ENCODE results near the gene SLC12A2.

Gene SLC12A2

DNA sequence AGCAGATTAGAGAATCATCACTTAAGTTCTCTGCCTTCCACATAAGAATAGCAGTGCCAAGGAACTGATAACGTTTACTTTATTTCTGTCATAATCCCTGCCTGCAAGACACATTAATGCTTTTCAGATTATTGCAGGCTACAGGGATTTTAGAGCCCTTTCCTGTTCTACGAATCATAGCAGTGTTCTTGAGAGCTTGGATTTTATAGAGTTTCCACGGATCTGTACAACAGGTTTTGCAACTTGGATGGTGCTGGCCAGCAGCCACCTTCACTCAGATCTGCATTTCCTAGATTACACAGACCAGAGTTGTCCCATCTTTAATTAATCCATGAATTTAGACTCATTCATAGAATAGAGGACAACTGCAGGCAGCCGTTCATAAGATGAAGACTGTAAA, 38.1 kb downstream of the SLC12A2 start:
- TF ChIP-seq, protein P1, sequence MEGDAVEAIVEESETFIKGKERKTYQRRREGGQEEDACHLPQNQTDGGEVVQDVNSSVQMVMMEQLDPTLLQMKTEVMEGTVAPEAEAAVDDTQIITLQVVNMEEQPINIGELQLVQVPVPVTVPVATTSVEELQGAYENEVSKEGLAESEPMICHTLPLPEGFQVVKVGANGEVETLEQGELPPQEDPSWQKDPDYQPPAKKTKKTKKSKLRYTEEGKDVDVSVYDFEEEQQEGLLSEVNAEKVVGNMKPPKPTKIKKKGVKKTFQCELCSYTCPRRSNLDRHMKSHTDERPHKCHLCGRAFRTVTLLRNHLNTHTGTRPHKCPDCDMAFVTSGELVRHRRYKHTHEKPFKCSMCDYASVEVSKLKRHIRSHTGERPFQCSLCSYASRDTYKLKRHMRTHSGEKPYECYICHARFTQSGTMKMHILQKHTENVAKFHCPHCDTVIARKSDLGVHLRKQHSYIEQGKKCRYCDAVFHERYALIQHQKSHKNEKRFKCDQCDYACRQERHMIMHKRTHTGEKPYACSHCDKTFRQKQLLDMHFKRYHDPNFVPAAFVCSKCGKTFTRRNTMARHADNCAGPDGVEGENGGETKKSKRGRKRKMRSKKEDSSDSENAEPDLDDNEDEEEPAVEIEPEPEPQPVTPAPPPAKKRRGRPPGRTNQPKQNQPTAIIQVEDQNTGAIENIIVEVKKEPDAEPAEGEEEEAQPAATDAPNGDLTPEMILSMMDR (IDR thresholded peaks at IDR 0.05; ENCODE audit: low read length) = no peak
- TF ChIP-seq EZH2 (IDR thresholded peaks at IDR 0.05; ENCODE audit: borderline replicate concordance, low read length) = no peak
- H3K27me3 ChIP-seq (ENCODE audit: insufficient read depth, low read length) = no peaks in the 10 kb centered on the region
- H3K9me2 ChIP-seq (ENCODE audit: low read depth, low read length) = no peaks in the 10 kb centered on the region
- no peak overlapping the region for H3K4me2 ChIP-seq (ENCODE audit: low read length)
- H3F3A ChIP-seq (ENCODE audit: insufficient read depth, low read length) = no peaks in the 10 kb centered on the region
- H3K4me3 ChIP-seq (ENCODE audit: low read depth, low read length, poor library complexity, severe bottlenecking) = no peak overlapping the region
- H3K9me3 ChIP-seq (ENCODE audit: low read length) = no peaks in the 10 kb centered on the region; the same call in 1 of the 2 replicates
- no peak overlapping the region for H2AFZ ChIP-seq (ENCODE audit: low read length)
- H3K4me1 ChIP-seq (ENCODE audit: insufficient read depth, low read length, severe bottlenecking) = no peaks in the 10 kb centered on the region
- H3K9ac ChIP-seq (ENCODE audit: low read length) = no peak overlapping the region
- no peaks in the 10 kb centered on the region for H4K20me1 ChIP-seq (ENCODE audit: insufficient read depth, low read length)
- H3K27ac ChIP-seq (ENCODE audit: low read depth, low read length, poor library complexity, severe bottlenecking) = no peak overlapping the region
- H3K79me2 ChIP-seq (ENCODE audit: insufficient read depth, low read length) = no peaks in the 10 kb centered on the region
- peaks cover 26% of the 10 kb centered on the region for H3K36me3 ChIP-seq (ENCODE audit: insufficient read depth, low read length)

DNA sequence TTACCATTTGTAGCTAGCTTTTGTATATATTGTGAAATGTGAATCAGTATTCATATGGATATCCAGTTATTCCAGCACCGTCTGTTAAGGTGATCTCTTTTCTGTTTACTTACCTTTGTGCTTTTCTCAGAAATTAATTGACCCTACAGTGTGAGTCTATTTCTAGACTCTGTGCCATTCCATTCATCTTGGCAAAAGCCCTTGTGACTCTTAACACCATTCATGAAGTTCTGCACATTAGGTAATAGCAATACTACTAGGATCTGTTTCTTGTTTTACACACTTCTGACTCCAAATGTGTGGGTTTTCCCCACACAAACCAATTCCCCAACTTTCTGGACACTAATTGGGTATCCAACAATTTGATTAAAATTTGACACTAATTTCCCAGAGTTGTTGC, 40.4 kb downstream of the SLC12A2 start:
- no peak overlapping the region for H3K27ac ChIP-seq (ENCODE audit: low read depth, low read length, poor library complexity, severe bottlenecking)
- H2AFZ ChIP-seq (ENCODE audit: low read length) = no peak overlapping the region
- no peaks in the 10 kb centered on the region for H4K20me1 ChIP-seq (ENCODE audit: insufficient read depth, low read length)
- H3K9me3 ChIP-seq (ENCODE audit: low read length) = no peaks in the 10 kb centered on the region; the same call in 1 of the 2 replicates
- no peak overlapping the region for H3K9ac ChIP-seq (ENCODE audit: low read length)
- H3K4me1 ChIP-seq (ENCODE audit: insufficient read depth, low read length, severe bottlenecking) = no peaks in the 10 kb centered on the region
- no peaks in the 10 kb centered on the region for H3K27me3 ChIP-seq (ENCODE audit: insufficient read depth, low read length)
- no peak for TF ChIP-seq EZH2 (IDR thresholded peaks at IDR 0.05; ENCODE audit: borderline replicate concordance, low read length)
- TF ChIP-seq, protein P1 (IDR thresholded peaks at IDR 0.05; ENCODE audit: low read length) = no peak
- no peaks in the 10 kb centered on the region for H3K9me2 ChIP-seq (ENCODE audit: low read depth, low read length)
- H3F3A ChIP-seq (ENCODE audit: insufficient read depth, low read length) = no peaks in the 10 kb centered on the region
- H3K79me2 ChIP-seq (ENCODE audit: insufficient read depth, low read length) = no peaks in the 10 kb centered on the region
- no peak overlapping the region for H3K4me2 ChIP-seq (ENCODE audit: low read length)
- peaks cover 10% of the 10 kb centered on the region for H3K36me3 ChIP-seq (ENCODE audit: insufficient read depth, low read length)
- H3K4me3 ChIP-seq (ENCODE audit: low read depth, low read length, poor library complexity, severe bottlenecking) = no peak overlapping the region

- Histone ChIP-seq H3K36me3 (ENCODE audit: insufficient read depth, low read length) (peaks cover 16% of the 10 kb centered on the region), H3K9ac (ENCODE audit: low read length) (no peak overlapping the region), H3K27ac (ENCODE audit: low read depth, low read length, poor library complexity, severe bottlenecking) (no peak overlapping the region), H3K4me2 (ENCODE audit: low read length) (no peak overlapping the region), H3K9me3 (ENCODE audit: low read length) (no peaks in the 10 kb centered on the region), H3K27me3 (ENCODE audit: insufficient read depth, low read length) (no peaks in the 10 kb centered on the region), H2AFZ (ENCODE audit: low read length) (no peak overlapping the region), H4K20me1 (ENCODE audit: insufficient read depth, low read length) (no peaks in the 10 kb centered on the region), H3K4me1 (ENCODE audit: insufficient read depth, low read length, severe bottlenecking) (no peaks in the 10 kb centered on the region), H3K9me2 (ENCODE audit: low read depth, low read length) (no peaks in the 10 kb centered on the region), H3K4me3 (ENCODE audit: low read depth, low read length, poor library complexity, severe bottlenecking) (no peak overlapping the region), H3K79me2 (ENCODE audit: insufficient read depth, low read length) (no peaks in the 10 kb centered on the region), H3F3A (ENCODE audit: insufficient read depth, low read length) (no peaks in the 10 kb centered on the region)
- TF ChIP-seq, protein P1 (IDR thresholded peaks at IDR 0.05; ENCODE audit: low read length) = no peak
Measured at GRCh38 chr5:128126241-128126640, 42.7 kb downstream of the SLC12A2 start.

All from OCI-LY1 (cell line).